K562 (cell line): ENCODE measurements around the gene TRIM10. TPM values are rescaled to one million over a fixed set of nuclear protein-coding genes. Genes with fewer than 3 reads are reported as not detected.

Experiments
- CBX1 ChIP-seq: sonication (generic); IDR thresholded peaks from 2 replicates; pipeline ENCODE4 v1.6.1; 2016; ENCODE audit warnings: antibody characterized with exemption, low read depth, mild to moderate bottlenecking
- HDAC3 ChIP-seq: fragments of 450-650 bp; IDR thresholded peaks from 2 replicates; pipeline ENCODE4 v1.6.1; 2018; ENCODE audit warnings: borderline replicate concordance, mild to moderate bottlenecking, moderate library complexity; ENCODE audit not compliant: partially characterized antibody
- RCOR1 ChIP-seq, 2 experiments: IDR thresholded peaks; 2 replicates each; pipeline ENCODE4 v1.6.1; 2012; ENCODE audit warnings: low read depth in 2 of 2, low read length in 2 of 2, borderline replicate concordance in 1 of 2, improper control_type of control experiment in 1 of 2
- polyA plus RNA-seq, 8 experiments: library from polyadenylated mRNA; depleted of rRNA in 4 of 8; stranded (reverse) in 5 of 8; unstranded in 3 of 8; fragments of >200 nt; fragmentation: Nextera tagmentation in 2 of 8; fragmentation: Illumina TruSeq in 1 of 8; extraction: Ambion mirVana in 2 of 8; extraction: Trizol in 1 of 8; gene quantifications; 2 replicates each; pipeline versions ENCODE4 v1.2.1 to v1.2.3, GENCODE V29; 2011 to 2014; ENCODE audit warnings: inconsistent platforms in 1 of 8, missing spikeins in 1 of 8
- total RNA-seq, 7 experiments: library from RNA; depleted of rRNA in 6 of 7; stranded (reverse); fragments of >200 nt in 6 of 7; fragmentation: Illumina TruSeq in 2 of 7; extraction: Trizol in 2 of 7; gene quantifications; 2 replicates each; pipeline versions ENCODE4 v1.2.1 to v1.2.3, GENCODE V29; 2011 to 2021; ENCODE audit warnings: low replicate concordance in 1 of 7
- TF ChIP-seq, protein P1 (sequence below): sonication (generic); IDR thresholded peaks from 2 replicates; pipeline ENCODE4 v1.6.1; 2016
- TF ChIP-seq, protein P2 (sequence below): fragments of 450-650 bp; IDR thresholded peaks from 2 replicates; pipeline ENCODE4 v1.6.1; 2014; ENCODE audit warnings: low read depth, mild to moderate bottlenecking, moderate library complexity, borderline replicate concordance
- TF ChIP-seq, protein P3 (sequence below), 2 experiments: fragments of 450-650 bp in 1 of 2; sonication (generic) in 1 of 2; formaldehyde crosslinking; conservative IDR thresholded peaks; 2 replicates each; pipeline versions ENCODE4 v1.4.0 to v1.8.1; 2020 to 2022; ENCODE audit warnings: mild to moderate bottlenecking in 1 of 2, missing genetic modification reagents in 1 of 2

The TRIM10 gene
- total and polyA plus RNA-seq, 9 of the 15 experiments (the other 6 are each of a cell fraction or from before 2014, with no cell fraction given), result 0.15 to 0.90 (median 0.36) TPM

DNA sequence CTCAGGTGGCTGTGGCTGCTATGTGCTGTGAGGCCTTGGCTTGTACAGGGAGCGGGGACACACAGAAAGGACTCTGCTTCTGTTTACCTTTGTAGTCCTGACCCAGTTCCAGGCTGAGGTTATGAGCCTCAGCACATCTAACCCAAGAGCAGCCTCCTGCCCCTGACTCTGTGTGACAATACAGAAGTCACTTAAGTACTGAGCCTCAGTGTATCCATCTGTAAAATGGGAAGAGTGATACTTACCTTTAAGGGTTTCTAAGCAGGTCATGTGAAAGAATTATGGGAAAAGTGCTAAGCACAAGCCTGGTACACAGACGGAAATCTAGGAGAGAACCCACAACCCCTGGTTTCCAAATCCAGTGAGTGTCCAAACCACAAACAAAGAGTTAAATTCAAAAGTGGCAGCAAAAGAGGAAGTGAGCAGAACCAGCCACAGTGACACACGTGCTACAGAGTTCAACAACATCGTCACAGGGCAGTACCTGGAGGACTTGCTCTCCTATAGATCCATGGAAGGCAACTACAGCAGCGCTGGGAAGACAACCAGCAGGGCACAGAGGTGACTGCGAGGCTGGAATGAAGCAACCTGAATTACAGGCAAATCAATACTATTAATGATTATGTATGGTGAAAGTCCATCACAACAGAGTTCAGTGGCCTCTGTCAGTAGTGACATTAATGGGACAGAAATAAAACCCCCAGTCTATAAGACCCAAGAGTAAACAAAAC lies 39.7 kb upstream of the TRIM10 start (continued):
- TF ChIP-seq HDAC3, result no peak
- peak; percentile 71 for TF ChIP-seq CBX1
- TF ChIP-seq, protein P1, sequence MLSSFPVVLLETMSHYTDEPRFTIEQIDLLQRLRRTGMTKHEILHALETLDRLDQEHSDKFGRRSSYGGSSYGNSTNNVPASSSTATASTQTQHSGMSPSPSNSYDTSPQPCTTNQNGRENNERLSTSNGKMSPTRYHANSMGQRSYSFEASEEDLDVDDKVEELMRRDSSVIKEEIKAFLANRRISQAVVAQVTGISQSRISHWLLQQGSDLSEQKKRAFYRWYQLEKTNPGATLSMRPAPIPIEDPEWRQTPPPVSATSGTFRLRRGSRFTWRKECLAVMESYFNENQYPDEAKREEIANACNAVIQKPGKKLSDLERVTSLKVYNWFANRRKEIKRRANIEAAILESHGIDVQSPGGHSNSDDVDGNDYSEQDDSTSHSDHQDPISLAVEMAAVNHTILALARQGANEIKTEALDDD, result no peak
- TF ChIP-seq, protein P2, sequence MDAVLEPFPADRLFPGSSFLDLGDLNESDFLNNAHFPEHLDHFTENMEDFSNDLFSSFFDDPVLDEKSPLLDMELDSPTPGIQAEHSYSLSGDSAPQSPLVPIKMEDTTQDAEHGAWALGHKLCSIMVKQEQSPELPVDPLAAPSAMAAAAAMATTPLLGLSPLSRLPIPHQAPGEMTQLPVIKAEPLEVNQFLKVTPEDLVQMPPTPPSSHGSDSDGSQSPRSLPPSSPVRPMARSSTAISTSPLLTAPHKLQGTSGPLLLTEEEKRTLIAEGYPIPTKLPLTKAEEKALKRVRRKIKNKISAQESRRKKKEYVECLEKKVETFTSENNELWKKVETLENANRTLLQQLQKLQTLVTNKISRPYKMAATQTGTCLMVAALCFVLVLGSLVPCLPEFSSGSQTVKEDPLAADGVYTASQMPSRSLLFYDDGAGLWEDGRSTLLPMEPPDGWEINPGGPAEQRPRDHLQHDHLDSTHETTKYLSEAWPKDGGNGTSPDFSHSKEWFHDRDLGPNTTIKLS, result no peak
- TF ChIP-seq, protein P3, sequence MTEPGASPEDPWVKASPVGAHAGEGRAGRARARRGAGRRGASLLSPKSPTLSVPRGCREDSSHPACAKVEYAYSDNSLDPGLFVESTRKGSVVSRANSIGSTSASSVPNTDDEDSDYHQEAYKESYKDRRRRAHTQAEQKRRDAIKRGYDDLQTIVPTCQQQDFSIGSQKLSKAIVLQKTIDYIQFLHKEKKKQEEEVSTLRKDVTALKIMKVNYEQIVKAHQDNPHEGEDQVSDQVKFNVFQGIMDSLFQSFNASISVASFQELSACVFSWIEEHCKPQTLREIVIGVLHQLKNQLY (CRISPR knock-in tag; conservative IDR thresholded peaks at IDR 0.05), result no peak
- TF ChIP-seq RCOR1 (IDR thresholded peaks at IDR 0.05; ENCODE audit: borderline replicate concordance in 1 of 2, low read depth in 2 of 2, low read length in 2 of 2), result peak in 1 of 2 experiments; percentile 46; a peak in 1 of 4 replicates
